K562 (cell line): Measurements from ENCODE around the gene DHX8.

Source experiments
- CAMTA2 ChIP-seq: fragments of 250-450 bp; sonication (Bioruptor Pico); conservative IDR thresholded peaks from 2 replicates; pipeline ENCODE4 v1.5.1; 2022
- COPS2 ChIP-seq: fragments of 450-650 bp; conservative IDR thresholded peaks from 2 replicates; pipeline ENCODE4 v1.6.1; 2016; ENCODE audit warnings: mild to moderate bottlenecking, moderate library complexity
- RB1 ChIP-seq: fragments of 450-650 bp; IDR thresholded peaks from 2 replicates; pipeline ENCODE4 v1.6.1; 2017; ENCODE audit warnings: low read depth, mild to moderate bottlenecking
- TAF15 ChIP-seq: fragments of 200-400 bp; formaldehyde crosslinking; IDR thresholded peaks from 2 replicates; pipeline ENCODE4 v1.6.1; 2017; ENCODE audit warnings: mild to moderate bottlenecking, low read depth, low read length, moderate library complexity
- ZNF431 ChIP-seq: sonication (generic); formaldehyde crosslinking; IDR thresholded peaks from 2 replicates; pipeline ENCODE4 v1.8.0; 2022; ENCODE audit warnings: mild to moderate bottlenecking, missing genetic modification reagents
- ZNF785 ChIP-seq: fragments of 250-450 bp; sonication (Bioruptor Pico); IDR thresholded peaks from 2 replicates; pipeline ENCODE4 v1.4.0; 2020; ENCODE audit warnings: mild to moderate bottlenecking
- ZSCAN29 ChIP-seq: fragments of 450-650 bp; IDR thresholded peaks from 2 replicates; pipeline ENCODE4 v1.6.1; 2017

DNA sequence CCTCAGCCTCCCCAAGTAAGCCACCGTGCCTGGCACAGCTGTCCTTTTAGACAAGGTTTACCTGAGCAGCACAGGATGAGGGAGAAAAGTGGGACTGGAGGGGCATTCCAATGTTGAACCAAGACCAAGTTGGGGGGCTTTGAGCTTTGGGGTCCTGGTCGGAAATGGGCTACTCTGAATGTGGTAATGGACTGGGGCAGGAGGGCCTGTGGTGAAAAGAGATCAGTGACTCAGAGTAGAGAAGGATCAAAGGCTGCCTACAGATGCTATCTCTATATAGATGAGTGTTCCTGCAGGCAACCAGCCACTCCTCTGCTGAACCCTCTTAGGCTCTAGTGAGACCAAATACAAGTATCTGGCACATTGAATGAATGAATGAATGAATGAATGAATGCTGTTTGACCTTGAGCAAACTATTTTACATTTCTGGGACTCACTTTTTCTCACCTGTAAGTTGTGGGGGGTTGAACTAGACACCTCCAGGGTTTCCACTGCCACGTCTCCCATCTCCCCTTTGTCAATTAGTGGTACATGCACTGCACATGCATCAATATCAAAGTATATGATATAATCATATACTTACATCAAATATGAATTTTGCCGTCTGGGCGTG, 88.7 kb downstream of the DHX8 start:
- TF ChIP-seq ZNF431 (no peak), ZSCAN29 (no peak), COPS2 (no peak), TAF15 (no peak), ZNF785 (CRISPR knock-in tag) (no peak), CAMTA2 (CRISPR knock-in tag) (no peak), RB1 (no peak)
